Caco-2 (cell line): ENCODE data around the gene IFNGR1. TPM values are rescaled to one million over a fixed set of nuclear protein-coding genes. Genes with fewer than 3 reads are reported as not detected.

Experiments
- BruUV-seq: library from RNA; stranded (reverse); fragments of 400-500 nt; replicated peaks from 2 replicates; lab custom pipeline; 2021; lab: Mats Ljungman, UMichigan
- CTCF ChIA-PET: fragments of 300-600 bp; sonication (Branson Sonifier 250); formaldehyde crosslinking; loops from one replicate; lab custom pipeline; 2022; ENCODE audit warnings: antibody characterized with exemption; lab: Charles Lee
- POLR2A ChIA-PET: fragments of 300-600 bp; sonication (Branson Sonifier 250); formaldehyde crosslinking; loops from one replicate; lab custom pipeline; 2022; ENCODE audit warnings: antibody characterized with exemption; lab: Charles Lee
- DNase-seq, 2 experiments: peaks; one replicate each; pipeline versions ENCODE4 v3.0.0 to v3.0.0-alpha.2; 2020 to 2022
- H3K27me3 ChIP-seq: replicated peaks from 2 replicates; pipeline ENCODE4 v1.6.0; 2011; ENCODE audit warnings: low read length; ENCODE audit not compliant: control insufficient read depth, insufficient read depth
- H3K36me3 ChIP-seq: 2 replicates; pipeline ENCODE4 v1.5.1; 2011; ENCODE audit warnings: low read length; ENCODE audit not compliant: control insufficient read depth, insufficient read depth
- H3K4me1 ChIP-seq: fragments of 250-450 bp; sonication (Bioruptor Pico); 2 replicates; pipeline ENCODE4 v1.5.1; 2020; ENCODE audit warnings: mild to moderate bottlenecking
- H3K4me3 ChIP-seq: 2 replicates; pipeline ENCODE4 v1.5.1; 2011; ENCODE audit warnings: low read depth, mild to moderate bottlenecking, control low read depth, low read length
- H3K9me3 ChIP-seq: fragments of 250-450 bp; sonication (Bioruptor Pico); 2 replicates; pipeline ENCODE4 v1.5.1; 2020; ENCODE audit warnings: mild to moderate bottlenecking, moderate library complexity
- H3K27ac Mint-ChIP-seq: one replicate; pipeline ENCODE4 v1.8.0; 2022; ENCODE audit warnings: mixed read lengths; ENCODE audit not compliant: unreplicated experiment
- H3K27me3 Mint-ChIP-seq: one replicate; pipeline ENCODE4 v1.8.0; 2022; ENCODE audit warnings: mixed read lengths; ENCODE audit not compliant: insufficient read depth, unreplicated experiment
- H3K36me3 Mint-ChIP-seq: one replicate; pipeline ENCODE4 v1.8.0; 2022; ENCODE audit warnings: mild to moderate bottlenecking, mixed read lengths; ENCODE audit not compliant: insufficient read depth, unreplicated experiment
- H3K4me1 Mint-ChIP-seq: one replicate; pipeline ENCODE4 v1.8.0; 2022; ENCODE audit warnings: low read depth, mixed read lengths; ENCODE audit not compliant: unreplicated experiment
- H3K4me3 Mint-ChIP-seq: one replicate; pipeline ENCODE4 v1.8.0; 2022; ENCODE audit warnings: mild to moderate bottlenecking, moderate library complexity, mixed read lengths; ENCODE audit not compliant: unreplicated experiment
- H3K9me3 Mint-ChIP-seq: one replicate; pipeline ENCODE4 v1.8.0; 2022; ENCODE audit warnings: mixed read lengths; ENCODE audit not compliant: unreplicated experiment
- CTCF ChIP-seq, 2 experiments: fragments of 200-600 bp in 1 of 2; IDR thresholded peaks; 1 replicate in 1 of 2; 2 replicates in 1 of 2; pipeline versions ENCODE4 v1.5.1 to v1.8.0; 2011 to 2022; ENCODE audit warnings: antibody characterized with exemption in 1 of 2, control low read depth in 1 of 2, inconsistent platforms in 1 of 2, low read depth in 1 of 2, low read length in 1 of 2, mild to moderate bottlenecking in 1 of 2, moderate library complexity in 1 of 2; ENCODE audit not compliant: insufficient read depth in 1 of 2, severe bottlenecking in 1 of 2, unreplicated experiment in 1 of 2
- intact Hi-C: fragments of 100-400 bp; cut with micrococcal nuclease; formaldehyde crosslinking; loops from one replicate; pipeline ENCODE4 v1.10.0; 2022; ENCODE audit not compliant: unreplicated experiment
- total RNA-seq: library from RNA; stranded (reverse); gene quantifications from 2 replicates; pipeline ENCODE4 v1.2.3, GENCODE V29; 2022

Gene IFNGR1
- total RNA-seq, 1 experiment from 2014 or later = 58.0 TPM

GRCh38 chr6:137167702-137168377 is 51.3 kb downstream of the IFNGR1 start:
- no peak overlapping the region for H3K4me3 Mint-ChIP-seq
- TF ChIP-seq CTCF (IDR thresholded peaks at IDR 0.05; ENCODE audit: insufficient read depth in 1 of 2, low read depth in 1 of 2, low read length in 1 of 2, severe bottlenecking in 1 of 2, unreplicated experiment in 1 of 2) = no peak
- no TSS peak for BruUV-seq
- ChIA-PET CTCF (no interaction called here), POLR2A (no interaction called here)
- peaks cover 48% of the 10 kb centered on the region for H3K9me3 Mint-ChIP-seq
- Histone ChIP-seq H3K36me3 (no peaks in the 10 kb centered on the region), H3K4me1 (peaks cover 5% of the 10 kb centered on the region; the same call in 1 of the 2 replicates), H3K9me3 (peaks cover 27% of the 10 kb centered on the region), H3K27me3 (no peaks in the 10 kb centered on the region), H3K4me3 (no peak overlapping the region)
- H3K4me1 Mint-ChIP-seq = no peaks in the 10 kb centered on the region
- DNase-seq = no peak
- no peaks in the 10 kb centered on the region for H3K36me3 Mint-ChIP-seq
- intact Hi-C loops = no loop called here
- no peak overlapping the region for H3K27ac Mint-ChIP-seq
- no peaks in the 10 kb centered on the region for H3K27me3 Mint-ChIP-seq

GRCh38 chr6:137166247-137167098 is 52.7 kb downstream of the IFNGR1 start:
- H3K27ac Mint-ChIP-seq = no peak overlapping the region
- Histone ChIP-seq H3K27me3 (no peaks in the 10 kb centered on the region), H3K9me3 (peaks cover 30% of the 10 kb centered on the region), H3K36me3 (no peaks in the 10 kb centered on the region), H3K4me1 (peaks cover 5% of the 10 kb centered on the region; the same call in 1 of the 2 replicates), H3K4me3 (no peak overlapping the region)
- no TSS peak for BruUV-seq
- POLR2A ChIA-PET = no interaction called here
- no peaks in the 10 kb centered on the region for H3K27me3 Mint-ChIP-seq
- no peaks in the 10 kb centered on the region for H3K4me1 Mint-ChIP-seq
- no peaks in the 10 kb centered on the region for H3K36me3 Mint-ChIP-seq
- H3K9me3 Mint-ChIP-seq = peaks cover 62% of the 10 kb centered on the region
- H3K4me3 Mint-ChIP-seq = no peak overlapping the region
- TF ChIP-seq CTCF (IDR thresholded peaks at IDR 0.05; ENCODE audit: insufficient read depth in 1 of 2, low read depth in 1 of 2, low read length in 1 of 2, severe bottlenecking in 1 of 2, unreplicated experiment in 1 of 2) = no peak
- CTCF ChIA-PET = interaction anchor here (0.6 kb wide), 1 partner anchor 73 kb away, joined by 3 read pairs; no protein-coding TSS in a partner anchor
- no peak for DNase-seq
- intact Hi-C loops = no loop called here

GRCh38 chr6:137165375-137166246 is 53.6 kb downstream of the IFNGR1 start:
- H3K27me3 ChIP-seq = no peaks in the 10 kb centered on the region
- peaks cover 26% of the 10 kb centered on the region for H3K9me3 ChIP-seq
- ChIA-PET CTCF (interaction anchor here (0.6 kb wide), 1 partner anchor 74 kb away, joined by 3 read pairs; no protein-coding TSS in a partner anchor), POLR2A (no interaction called here)
- intact Hi-C loops = no loop called here
- H3K36me3 ChIP-seq = no peaks in the 10 kb centered on the region
- peaks cover 67% of the 10 kb centered on the region for H3K9me3 Mint-ChIP-seq
- H3K4me1 Mint-ChIP-seq = no peaks in the 10 kb centered on the region
- H3K27me3 Mint-ChIP-seq = no peaks in the 10 kb centered on the region
- TF ChIP-seq CTCF (IDR thresholded peaks at IDR 0.05; ENCODE audit: insufficient read depth in 1 of 2, low read depth in 1 of 2, low read length in 1 of 2, severe bottlenecking in 1 of 2, unreplicated experiment in 1 of 2) = no peak
- DNase-seq = no peak
- H3K36me3 Mint-ChIP-seq = no peaks in the 10 kb centered on the region
- H3K27ac Mint-ChIP-seq = no peak overlapping the region
- no peak overlapping the region for H3K4me3 Mint-ChIP-seq
- H3K4me3 ChIP-seq = no peak overlapping the region
- BruUV-seq = no TSS peak
- peaks cover 8% of the 10 kb centered on the region for H3K4me1 ChIP-seq
